ENCODE data around the gene CRYGN.

Gene CRYGN

DNA sequence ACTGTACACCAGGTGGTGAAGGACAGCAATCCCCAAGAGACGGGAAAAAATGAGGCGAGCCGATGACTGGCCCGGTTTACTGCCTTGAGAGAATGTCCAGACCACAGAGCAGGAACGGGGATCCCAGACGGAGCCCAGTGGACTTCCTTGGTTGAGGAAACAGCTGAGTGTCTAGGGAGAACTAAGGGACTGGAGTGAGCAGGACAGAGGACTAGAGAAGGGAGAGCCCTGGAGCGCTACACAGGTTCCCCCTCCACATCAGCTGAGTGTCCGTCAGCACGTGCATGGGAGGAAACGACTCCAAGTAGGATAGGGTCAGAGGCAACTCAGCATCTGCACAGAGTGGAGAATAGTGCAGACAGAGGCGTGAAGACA, 23.0 kb downstream of the CRYGN start:
- TF ChIP-seq CTCF (IDR thresholded peaks at IDR 0.05), result no peak
- no peaks in the 10 kb centered on the region for H3K4me1 ChIP-seq
- no peak overlapping the region for H3K4me2 ChIP-seq (ENCODE audit: low read length)
- H3K9ac ChIP-seq, result no peak overlapping the region
- no peak overlapping the region for H3K27ac ChIP-seq
- no peaks in the 10 kb centered on the region for H3K9me3 ChIP-seq (ENCODE audit: control insufficient read depth, low read length)
- no peaks in the 10 kb centered on the region for H3K27me3 ChIP-seq (ENCODE audit: control insufficient read depth, insufficient read depth, low read length)
- H3K79me2 ChIP-seq, result no peaks in the 10 kb centered on the region
- H3K4me3 ChIP-seq (ENCODE audit: low read depth, low read length), result no peak overlapping the region
- peak overlapping the region; percentile 46 for H2AFZ ChIP-seq
- no peaks in the 10 kb centered on the region for H3K36me3 ChIP-seq (ENCODE audit: control insufficient read depth, insufficient read depth, low read length)

DNA sequence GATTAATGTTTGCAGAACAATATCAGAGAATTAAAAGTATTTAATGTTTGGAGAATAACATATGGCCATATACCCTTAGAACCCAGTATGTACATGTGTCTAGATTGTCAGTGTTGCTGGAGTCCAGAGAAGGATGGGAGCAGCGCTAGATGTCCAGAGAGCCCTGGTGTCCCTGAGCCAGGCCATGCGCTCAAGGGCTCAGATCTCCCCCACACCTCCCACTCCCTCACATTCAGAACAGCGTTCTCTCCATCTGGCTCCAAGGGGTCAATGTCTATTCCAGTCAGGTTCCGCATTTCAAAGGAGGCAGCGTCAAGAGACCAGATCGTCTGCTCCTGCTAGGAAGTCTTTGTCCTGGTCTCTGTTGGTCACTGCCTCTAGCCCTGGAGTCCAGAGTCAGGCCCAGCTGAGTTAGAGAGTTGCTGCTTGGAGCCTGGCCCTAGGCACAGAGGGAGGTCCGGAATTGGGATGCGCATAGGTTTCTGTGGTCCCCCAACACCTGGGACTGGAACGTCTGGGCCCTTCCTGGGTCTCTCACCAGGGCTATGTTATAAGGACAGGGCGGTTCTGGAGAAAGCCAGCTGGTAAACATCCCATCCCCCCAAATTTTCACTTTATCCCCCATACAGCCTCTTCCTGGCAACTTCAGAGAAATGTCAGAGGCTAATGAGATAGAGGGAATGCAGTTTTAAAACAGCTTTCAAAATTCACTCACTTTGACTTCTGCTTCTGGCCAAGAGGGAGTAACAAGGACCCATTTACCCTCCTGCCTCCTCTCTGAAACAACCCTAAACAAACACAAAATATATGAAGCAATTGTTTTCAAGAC, 23.6 kb downstream of the CRYGN start:
- Histone ChIP-seq H3K27ac (no peak overlapping the region), H2AFZ (peak overlapping the region; percentile 46), H3K4me3 (ENCODE audit: low read depth, low read length) (no peak overlapping the region)

GRCh38 chr7:151415375-151416105, 24.4 kb downstream of the CRYGN start:
- H3K36me3 ChIP-seq (ENCODE audit: control insufficient read depth, insufficient read depth, low read length), result no peaks in the 10 kb centered on the region

More for the DNA sequence above, 23.6 kb downstream of the CRYGN start:
- H3K9ac ChIP-seq, result no peak overlapping the region
- no peaks in the 10 kb centered on the region for H3K79me2 ChIP-seq
- H3K4me2 ChIP-seq (ENCODE audit: low read length), result no peak overlapping the region
- peaks cover 4% of the 10 kb centered on the region for H3K4me1 ChIP-seq
- TF ChIP-seq CTCF (IDR thresholded peaks at IDR 0.05), result no peak
- no peaks in the 10 kb centered on the region for H3K36me3 ChIP-seq (ENCODE audit: control insufficient read depth, insufficient read depth, low read length)
- H3K27me3 ChIP-seq (ENCODE audit: control insufficient read depth, insufficient read depth, low read length), result no peaks in the 10 kb centered on the region
- no peaks in the 10 kb centered on the region for H3K9me3 ChIP-seq (ENCODE audit: control insufficient read depth, low read length)

GRCh38 chr7:151413241-151413640, 26.7 kb downstream of the CRYGN start:
- H2AFZ ChIP-seq, result no peak overlapping the region
- no peak for TF ChIP-seq CTCF (IDR thresholded peaks at IDR 0.05)
- no peaks in the 10 kb centered on the region for H3K79me2 ChIP-seq
- no peaks in the 10 kb centered on the region for H3K9me3 ChIP-seq (ENCODE audit: control insufficient read depth, low read length)
- H3K4me1 ChIP-seq, result peaks cover 16% of the 10 kb centered on the region
- H3K9ac ChIP-seq, result no peak overlapping the region
- H3K27me3 ChIP-seq (ENCODE audit: control insufficient read depth, insufficient read depth, low read length), result no peaks in the 10 kb centered on the region
- no peak overlapping the region for H3K4me2 ChIP-seq (ENCODE audit: low read length)
- H3K27ac ChIP-seq, result no peak overlapping the region
- no peak overlapping the region for H3K4me3 ChIP-seq (ENCODE audit: low read depth, low read length)
- no peaks in the 10 kb centered on the region for H3K36me3 ChIP-seq (ENCODE audit: control insufficient read depth, insufficient read depth, low read length)

More at GRCh38 chr7:151415375-151416105, 24.4 kb downstream of the CRYGN start:
- H3K27me3 ChIP-seq (ENCODE audit: control insufficient read depth, insufficient read depth, low read length), result no peaks in the 10 kb centered on the region
- no peak overlapping the region for H2AFZ ChIP-seq
- no peak overlapping the region for H3K4me2 ChIP-seq (ENCODE audit: low read length)
- peaks cover 11% of the 10 kb centered on the region for H3K4me1 ChIP-seq
- no peak overlapping the region for H3K9ac ChIP-seq
- H3K9me3 ChIP-seq (ENCODE audit: control insufficient read depth, low read length), result no peaks in the 10 kb centered on the region
- H3K27ac ChIP-seq, result no peak overlapping the region
- no peak for TF ChIP-seq CTCF (IDR thresholded peaks at IDR 0.05)
- no peak overlapping the region for H3K4me3 ChIP-seq (ENCODE audit: low read depth, low read length)
- H3K79me2 ChIP-seq, result no peaks in the 10 kb centered on the region

All from parathyroid adenoma (tissue), 2 donors.